ENCODE measurements around the gene ALDH8A1.

DNA sequence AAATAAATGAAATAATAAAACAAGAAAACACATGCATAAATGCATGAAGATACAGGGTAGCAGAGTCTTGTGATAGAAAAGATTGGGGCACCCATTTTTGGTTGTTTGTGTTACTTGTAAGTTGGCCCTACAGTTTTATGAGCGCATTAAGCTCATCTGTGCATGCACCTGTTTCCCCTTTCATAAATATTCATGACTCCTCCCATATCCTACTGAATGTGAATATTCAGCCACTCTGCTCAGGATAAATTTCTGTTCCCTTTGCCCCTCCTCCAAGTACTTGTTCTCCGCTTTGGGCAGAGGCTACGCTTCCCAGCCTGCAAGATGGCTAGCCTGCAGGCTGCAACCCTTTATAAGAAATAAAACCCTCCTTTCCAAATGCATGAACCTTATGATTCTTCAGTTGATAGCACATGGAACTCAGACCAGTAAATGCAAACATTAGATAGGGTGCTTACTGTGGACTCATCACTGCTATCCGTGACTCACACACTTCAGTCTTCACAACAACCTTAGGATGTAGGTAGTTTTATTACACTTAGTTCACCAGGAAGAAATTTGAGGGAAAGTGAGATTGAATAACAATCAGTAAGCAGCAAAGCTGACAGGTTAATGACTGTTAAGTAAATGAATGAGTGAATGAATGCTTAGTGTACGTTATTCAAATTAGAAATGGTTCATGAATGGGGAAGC lies 15.0 kb downstream of the ALDH8A1 start:
- TF ChIP-seq, protein P1, sequence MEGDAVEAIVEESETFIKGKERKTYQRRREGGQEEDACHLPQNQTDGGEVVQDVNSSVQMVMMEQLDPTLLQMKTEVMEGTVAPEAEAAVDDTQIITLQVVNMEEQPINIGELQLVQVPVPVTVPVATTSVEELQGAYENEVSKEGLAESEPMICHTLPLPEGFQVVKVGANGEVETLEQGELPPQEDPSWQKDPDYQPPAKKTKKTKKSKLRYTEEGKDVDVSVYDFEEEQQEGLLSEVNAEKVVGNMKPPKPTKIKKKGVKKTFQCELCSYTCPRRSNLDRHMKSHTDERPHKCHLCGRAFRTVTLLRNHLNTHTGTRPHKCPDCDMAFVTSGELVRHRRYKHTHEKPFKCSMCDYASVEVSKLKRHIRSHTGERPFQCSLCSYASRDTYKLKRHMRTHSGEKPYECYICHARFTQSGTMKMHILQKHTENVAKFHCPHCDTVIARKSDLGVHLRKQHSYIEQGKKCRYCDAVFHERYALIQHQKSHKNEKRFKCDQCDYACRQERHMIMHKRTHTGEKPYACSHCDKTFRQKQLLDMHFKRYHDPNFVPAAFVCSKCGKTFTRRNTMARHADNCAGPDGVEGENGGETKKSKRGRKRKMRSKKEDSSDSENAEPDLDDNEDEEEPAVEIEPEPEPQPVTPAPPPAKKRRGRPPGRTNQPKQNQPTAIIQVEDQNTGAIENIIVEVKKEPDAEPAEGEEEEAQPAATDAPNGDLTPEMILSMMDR (IDR thresholded peaks at IDR 0.05; ENCODE audit: insufficient read depth, low read depth, low read length), result no peak
- no peak for TF ChIP-seq EZH2 (IDR thresholded peaks at IDR 0.05; ENCODE audit: insufficient read depth, low read length)
